HG03469 (cell line): ENCODE results near the gene UROS.

Experiments used
- ATAC-seq: cut with Tn5 transposase; IDR thresholded peaks from one replicate; pipeline ENCODE4 v1.9.1; 2021; ENCODE audit warnings: mild to moderate bottlenecking, moderate library complexity, moderate number of reproducible peaks; ENCODE audit not compliant: unreplicated experiment

UROS gene

GRCh38 chr10:125795128-125795527, 27.9 kb downstream of the UROS start:
- no peak for ATAC-seq

DNA sequence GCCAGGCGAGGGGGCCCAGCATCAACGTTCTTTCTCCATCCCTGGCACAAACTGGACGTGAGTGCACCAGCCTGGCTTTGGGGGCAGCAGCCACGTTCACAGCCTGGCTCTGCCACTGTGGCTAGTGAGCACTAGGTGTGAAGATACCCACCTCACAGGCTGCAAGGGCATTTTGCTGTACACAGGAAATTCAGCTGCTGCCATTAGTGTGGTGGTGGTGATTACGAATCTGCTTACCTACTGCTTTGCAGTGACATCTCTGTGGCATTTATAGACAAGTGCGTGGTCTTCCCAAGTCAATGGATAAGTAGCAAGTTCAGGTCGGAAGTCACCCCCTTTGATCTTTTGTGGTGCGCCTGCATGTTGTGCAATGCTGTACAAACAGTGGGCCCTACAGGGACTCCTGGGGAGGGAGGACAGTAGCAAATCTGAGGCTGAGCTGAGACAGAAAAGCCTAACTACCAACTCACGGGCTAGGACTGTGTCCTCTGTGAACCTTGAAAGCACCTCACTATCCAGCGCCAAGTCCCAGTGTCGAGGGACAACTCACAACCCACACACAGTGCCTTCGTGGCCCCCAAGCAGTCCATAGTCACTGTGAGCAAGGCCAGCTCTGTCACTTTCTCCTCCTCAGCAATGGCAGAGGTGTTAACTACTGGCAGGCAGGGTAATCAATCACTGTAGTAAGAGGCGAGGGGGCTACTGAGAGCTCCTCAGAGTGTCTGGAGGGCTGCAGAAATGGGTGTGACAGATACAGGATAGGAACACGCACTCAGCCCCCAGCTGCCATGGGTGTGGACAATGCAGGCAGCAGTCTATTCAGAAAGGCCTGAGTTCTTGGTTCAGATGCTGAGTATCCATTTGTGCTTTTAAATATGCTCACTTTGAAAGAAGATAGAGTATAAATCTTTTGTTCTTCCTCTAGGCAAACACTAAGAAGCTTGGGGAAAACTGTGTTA, 30.4 kb downstream of the UROS start:
- ATAC-seq = no peak

DNA sequence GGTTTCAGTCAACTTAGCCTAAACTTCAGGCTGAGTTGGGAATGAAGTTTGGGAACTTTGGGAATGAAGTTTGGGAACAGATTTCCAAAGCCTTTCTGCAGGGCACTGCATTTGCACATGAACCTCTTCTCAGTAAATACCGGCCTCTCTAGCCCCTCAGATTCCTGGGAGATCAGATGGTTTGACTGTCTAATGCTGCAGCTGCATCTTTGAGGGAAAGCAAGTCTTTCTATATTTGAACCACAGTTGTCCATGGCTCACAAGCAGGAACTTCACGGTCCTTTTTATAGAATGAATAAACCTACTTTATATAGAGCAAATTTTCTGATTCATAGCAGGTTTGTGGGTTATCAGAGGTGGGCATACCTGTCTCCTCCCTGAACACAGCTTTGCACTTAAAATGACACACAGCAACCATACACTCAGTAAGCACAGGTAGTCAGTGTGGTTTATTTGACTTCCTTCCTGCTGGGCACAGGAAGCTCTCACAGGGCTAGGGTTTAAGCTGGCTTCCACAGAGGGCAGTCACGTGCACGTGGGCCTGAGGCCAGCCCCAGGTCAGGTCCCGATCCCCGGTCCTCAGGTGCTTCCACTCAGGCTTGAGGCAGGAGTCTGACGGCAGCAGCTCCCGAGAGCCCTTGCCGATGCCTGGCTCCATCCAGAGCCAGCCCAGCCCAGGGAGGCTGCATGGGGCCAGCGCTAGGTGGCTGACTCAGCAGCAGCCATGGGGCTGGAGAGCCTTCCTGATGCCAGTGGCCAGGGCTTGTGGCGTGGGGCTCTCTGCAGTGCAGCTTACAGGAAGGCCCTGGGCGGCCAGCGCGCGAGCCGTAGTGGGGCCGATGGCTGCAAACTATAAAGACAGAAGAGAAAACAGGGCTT, 34.7 kb downstream of the UROS start:
- ATAC-seq = no peak

DNA sequence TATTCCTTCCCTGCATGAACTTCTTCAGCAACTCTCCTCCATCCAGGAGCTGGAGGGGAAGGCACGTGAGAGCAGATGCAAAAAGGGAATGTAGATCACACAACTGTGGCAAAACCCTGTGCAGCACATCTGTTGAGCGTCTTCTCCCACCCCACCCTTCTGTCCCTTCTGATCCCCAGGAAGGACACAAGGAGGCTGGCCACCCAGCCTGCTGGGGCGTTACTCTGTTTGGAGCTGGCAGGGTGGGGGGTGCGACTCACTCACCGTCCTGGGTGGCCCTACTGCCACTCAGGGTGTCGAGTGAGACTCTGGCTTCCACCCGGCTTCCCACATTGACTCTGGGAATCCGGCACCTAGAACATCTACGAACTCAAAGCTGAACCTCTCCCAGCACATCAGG, 37.3 kb downstream of the UROS start:
- ATAC-seq = no peak

DNA sequence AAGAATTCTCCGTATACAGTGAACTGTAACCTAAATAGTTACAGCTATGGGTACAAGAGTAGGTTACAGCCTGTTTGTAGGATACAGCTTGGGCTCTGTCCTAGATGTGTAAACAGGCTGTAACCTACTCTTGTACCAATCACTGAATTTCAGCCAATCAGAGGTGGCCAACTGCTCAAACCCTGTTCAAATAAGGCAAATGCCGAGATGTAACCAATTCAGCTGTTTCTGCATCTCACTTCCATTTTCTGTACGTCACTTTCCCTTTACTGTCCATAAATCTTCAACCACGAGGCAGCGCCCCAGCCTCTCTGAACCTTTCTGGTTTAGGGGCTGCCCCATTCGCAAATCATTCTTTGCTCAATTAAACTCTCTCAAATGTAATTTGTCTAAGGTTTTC, 39.1 kb downstream of the UROS start:
- peak; percentile 80 for ATAC-seq

GRCh38 chr10:125783408-125783807, 39.6 kb downstream of the UROS start:
- no peak for ATAC-seq

DNA sequence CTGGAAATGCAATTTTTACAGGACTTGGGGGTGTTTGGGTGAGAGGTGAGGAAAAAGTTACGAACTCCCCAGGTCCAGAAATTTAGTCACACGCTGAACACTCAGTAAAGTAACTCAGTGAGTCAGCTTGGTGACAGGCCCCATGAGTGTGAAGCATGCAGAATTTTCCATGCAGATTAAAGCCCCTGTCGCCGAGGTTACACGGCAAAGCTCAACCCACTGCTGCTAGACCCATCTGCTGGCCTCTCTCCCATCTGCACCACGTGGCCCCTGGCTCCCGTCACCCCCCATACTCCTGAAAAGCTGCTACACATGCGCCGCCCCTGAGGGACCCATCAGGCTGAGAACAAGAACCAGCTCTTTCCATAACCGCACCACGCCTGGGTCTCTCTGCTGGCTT, 40.4 kb downstream of the UROS start:
- no peak for ATAC-seq

DNA sequence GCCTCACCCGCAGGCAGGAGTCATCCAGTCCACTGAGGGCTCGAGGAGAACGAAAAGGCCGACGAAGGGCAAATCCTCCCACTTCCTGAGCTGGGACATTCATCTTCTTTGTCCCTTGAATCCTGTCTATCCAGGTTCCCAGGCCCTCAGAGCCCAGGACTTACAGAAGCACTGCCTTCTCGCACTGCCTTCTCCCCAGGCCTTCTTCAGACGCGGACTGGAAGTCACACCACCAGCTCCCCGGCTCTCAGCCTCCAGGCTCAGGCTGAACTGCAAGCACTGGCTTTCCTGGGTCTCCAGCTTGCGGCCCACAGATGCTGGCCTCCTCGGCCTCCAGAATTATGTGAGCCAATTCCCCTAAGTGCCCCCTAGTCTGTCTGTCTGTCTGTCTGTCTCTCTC, 41.0 kb downstream of the UROS start:
- ATAC-seq = no peak

- no peak for ATAC-seq
Observed at GRCh38 chr10:125781374-125781773, 41.7 kb downstream of the UROS start.

DNA sequence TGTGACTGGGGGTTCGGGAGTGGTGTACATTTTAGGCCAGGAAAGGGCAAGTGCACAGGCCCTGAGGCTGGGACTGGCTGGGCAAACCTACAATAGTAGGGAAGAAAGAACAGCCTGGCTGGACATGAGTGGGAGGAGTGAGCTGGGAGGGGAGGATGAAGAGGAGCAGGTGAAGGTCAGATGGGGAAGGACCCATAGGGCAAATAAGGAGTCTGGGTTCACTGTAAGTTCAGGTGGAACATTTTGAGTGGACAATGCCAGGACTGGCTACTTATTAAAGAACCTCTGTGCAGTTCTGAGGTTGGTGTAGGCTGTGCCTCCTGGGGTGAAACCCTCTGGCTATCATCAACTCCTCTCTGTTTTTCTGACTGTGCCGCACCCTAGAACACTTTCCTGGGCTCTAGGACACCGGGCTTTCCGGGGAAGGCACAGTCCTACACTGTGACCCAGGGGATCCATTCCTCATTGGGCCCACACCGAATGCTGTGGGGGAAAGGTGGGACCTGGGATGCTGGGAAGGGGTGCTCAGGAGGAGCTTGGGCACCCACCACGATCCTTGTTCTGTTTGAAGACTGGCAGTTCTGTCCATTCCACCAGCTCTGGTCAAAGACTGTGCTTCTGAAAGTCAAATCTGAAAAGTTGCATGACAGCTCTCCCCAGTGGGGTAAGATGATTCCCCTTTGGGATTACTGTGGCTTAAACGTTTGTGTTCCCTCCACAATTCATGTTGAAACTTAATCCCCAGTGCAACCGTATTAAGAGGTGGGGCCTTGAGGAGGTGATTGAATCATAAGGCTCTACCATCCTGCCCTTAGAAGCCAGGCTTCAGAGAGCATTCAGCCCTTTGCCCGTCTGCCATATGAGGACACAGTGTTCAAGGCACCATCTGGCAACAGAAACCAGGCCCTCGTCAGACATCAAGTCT, 43.4 kb downstream of the UROS start:
- ATAC-seq = no peak

- no peak for ATAC-seq
Observed at GRCh38 chr10:125778556-125778955, 44.5 kb downstream of the UROS start.

DNA sequence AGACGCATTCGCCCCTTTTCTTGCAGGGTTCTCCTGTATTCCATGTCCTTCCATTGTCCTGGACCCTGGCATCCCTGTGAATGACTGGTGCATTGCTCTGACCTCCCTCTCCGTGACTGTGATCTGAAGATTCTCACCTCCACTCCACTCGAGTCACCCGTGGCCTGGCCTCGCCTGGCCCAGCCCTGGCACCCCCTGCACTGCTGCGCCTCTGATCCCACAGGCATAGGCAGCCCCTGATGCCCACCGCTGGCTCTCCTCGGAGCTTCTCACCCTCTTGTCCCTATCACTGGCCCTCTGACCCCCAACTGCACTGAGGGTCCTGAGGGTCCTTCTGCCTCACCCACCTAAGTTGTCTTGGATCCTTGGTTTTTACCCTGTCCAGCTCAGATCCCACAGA, 45.3 kb downstream of the UROS start:
- no peak for ATAC-seq

- ATAC-seq = no peak
Observed at GRCh38 chr10:125775491-125776106, 47.5 kb downstream of the UROS start, which contains the start of gene MMP21. Gene MMP21 (minus strand): TSS chr10:125775821. CDS start chr10:125775821, 0 bp downstream.

- ATAC-seq = no peak
Observed at GRCh38 chr10:125774581-125775191, 48.4 kb downstream of the UROS start.

GRCh38 chr10:125773687-125774543, 49.1 kb downstream of the UROS start:
- no peak for ATAC-seq

DNA sequence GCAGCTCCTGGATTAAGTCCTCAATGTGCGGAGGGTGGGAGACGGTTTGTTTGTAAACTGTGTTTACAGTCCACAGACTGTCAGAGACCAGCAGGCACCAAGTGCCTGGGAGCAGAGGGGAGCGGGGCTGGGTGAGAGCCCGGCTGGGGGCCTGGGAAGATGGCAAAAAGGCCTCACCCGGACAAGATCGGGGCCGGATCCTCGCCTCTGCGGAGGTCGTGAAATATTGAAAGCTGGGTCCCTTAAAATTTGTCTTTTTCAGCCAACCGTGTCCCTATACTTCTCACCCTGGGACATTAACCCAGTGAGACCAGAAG, 50.2 kb downstream of the UROS start:
- ATAC-seq = no peak

- ATAC-seq = no peak
Observed at GRCh38 chr10:125772112-125772863, 50.8 kb downstream of the UROS start.

GRCh38 chr10:125770844-125771243, 52.2 kb downstream of the UROS start:
- no peak for ATAC-seq
